H1 (cell line): ENCODE measurements around the gene SLAMF1.
A peak's percentile ranks its signal among the peaks of the same experiment; 100 is the strongest.
"Not testable (repeated sequence)": the region's sequence is repeated elsewhere in the genome, so short reads cannot be mapped to it uniquely, and the experiment has no call there.

Source experiments
- CBX8 ChIP-seq: fragments of 300-800, 300-1000 bp; sonication (generic); IDR thresholded peaks from 2 replicates; pipeline ENCODE4 v1.7.1; 2016; ENCODE audit warnings: low read depth, low read length, borderline replicate concordance
- CREB1 ChIP-seq: IDR thresholded peaks from 2 replicates; pipeline ENCODE4 v1.6.1; 2012; ENCODE audit warnings: inconsistent platforms
- GTF2F1 ChIP-seq: IDR thresholded peaks from 2 replicates; pipeline ENCODE4 v1.6.1; 2012; ENCODE audit warnings: low read depth, low read length, improper control_type of control experiment, borderline replicate concordance
- JUN ChIP-seq: IDR thresholded peaks from 2 replicates; pipeline ENCODE4 v1.6.1; 2011; ENCODE audit warnings: low read depth, mild to moderate bottlenecking, improper control_type of control experiment, low read length
- POLR2A ChIP-seq, 2 experiments: IDR thresholded peaks; 1 replicate in 1 of 2; 2 replicates in 1 of 2; pipeline ENCODE4 v1.6.1; 2011; ENCODE audit warnings: low read depth in 2 of 2, low read length in 2 of 2, mild to moderate bottlenecking in 2 of 2; ENCODE audit errors: control extremely low read depth in 1 of 2
- POLR2AphosphoS5 ChIP-seq: IDR thresholded peaks from 2 replicates; pipeline ENCODE4 v1.6.1; 2011; ENCODE audit warnings: low read depth, low read length
- RNF2 ChIP-seq: fragments of 200-900, 300-1000 bp; sonication (generic); IDR thresholded peaks from 2 replicates; pipeline ENCODE4 v1.7.1; 2016; ENCODE audit warnings: borderline replicate concordance, low read depth, mild to moderate bottlenecking, antibody characterized with exemption, low read length; ENCODE audit not compliant: poor library complexity, severe bottlenecking; ENCODE audit errors: missing control alignments
- SRF ChIP-seq: IDR thresholded peaks from 2 replicates; pipeline ENCODE4 v1.6.1; 2011; ENCODE audit warnings: mild to moderate bottlenecking, low read depth, low read length, moderate library complexity
- TCF12 ChIP-seq: IDR thresholded peaks from 2 replicates; pipeline ENCODE4 v1.6.1; 2011; ENCODE audit warnings: low read depth, mild to moderate bottlenecking, low read length
- TF ChIP-seq, protein P1 (sequence below), 3 experiments: IDR thresholded peaks; 1 replicate in 2 of 3; 2 replicates in 1 of 3; pipeline versions ENCODE4 v1.5.1 to v1.6.1; 2011; ENCODE audit warnings: low read length in 3 of 3, mild to moderate bottlenecking in 3 of 3, inconsistent platforms in 2 of 3, low read depth in 1 of 3, moderate library complexity in 1 of 3; ENCODE audit not compliant: insufficient read depth in 1 of 3; ENCODE audit errors: control extremely low read depth in 1 of 3
- TF ChIP-seq, protein P2 (sequence below): IDR thresholded peaks from 2 replicates; pipeline ENCODE4 v1.6.1; 2012; ENCODE audit warnings: inconsistent platforms

DNA sequence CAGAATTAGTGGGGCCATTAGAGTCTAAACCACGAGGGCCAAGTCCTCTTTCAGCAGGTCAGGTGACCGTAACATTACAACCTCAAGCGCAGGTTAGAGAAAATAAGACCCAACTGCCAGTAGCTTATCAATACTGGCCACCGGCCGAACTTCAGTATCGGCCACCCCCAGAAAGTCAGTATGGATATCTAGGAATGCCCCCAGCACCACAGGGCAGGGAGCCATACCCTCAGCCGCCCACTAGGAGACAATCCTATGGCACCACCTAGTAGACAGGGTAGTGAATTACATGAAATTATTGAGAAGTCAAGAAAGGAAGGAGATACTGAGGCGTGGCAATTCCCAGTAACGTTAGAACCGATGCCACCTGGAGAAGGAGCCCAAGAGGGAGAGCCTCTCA is 45.5 kb upstream of the SLAMF1 start:
- TF ChIP-seq, protein P1, sequence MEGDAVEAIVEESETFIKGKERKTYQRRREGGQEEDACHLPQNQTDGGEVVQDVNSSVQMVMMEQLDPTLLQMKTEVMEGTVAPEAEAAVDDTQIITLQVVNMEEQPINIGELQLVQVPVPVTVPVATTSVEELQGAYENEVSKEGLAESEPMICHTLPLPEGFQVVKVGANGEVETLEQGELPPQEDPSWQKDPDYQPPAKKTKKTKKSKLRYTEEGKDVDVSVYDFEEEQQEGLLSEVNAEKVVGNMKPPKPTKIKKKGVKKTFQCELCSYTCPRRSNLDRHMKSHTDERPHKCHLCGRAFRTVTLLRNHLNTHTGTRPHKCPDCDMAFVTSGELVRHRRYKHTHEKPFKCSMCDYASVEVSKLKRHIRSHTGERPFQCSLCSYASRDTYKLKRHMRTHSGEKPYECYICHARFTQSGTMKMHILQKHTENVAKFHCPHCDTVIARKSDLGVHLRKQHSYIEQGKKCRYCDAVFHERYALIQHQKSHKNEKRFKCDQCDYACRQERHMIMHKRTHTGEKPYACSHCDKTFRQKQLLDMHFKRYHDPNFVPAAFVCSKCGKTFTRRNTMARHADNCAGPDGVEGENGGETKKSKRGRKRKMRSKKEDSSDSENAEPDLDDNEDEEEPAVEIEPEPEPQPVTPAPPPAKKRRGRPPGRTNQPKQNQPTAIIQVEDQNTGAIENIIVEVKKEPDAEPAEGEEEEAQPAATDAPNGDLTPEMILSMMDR (IDR thresholded peaks at IDR 0.05; ENCODE audit: control extremely low read depth in 1 of 3, insufficient read depth in 1 of 3, low read depth in 1 of 3, low read length in 3 of 3) = peak; percentile 32 to 79 (median 46)
- not testable (repeated sequence) for TF ChIP-seq CBX8; SRF; POLR2AphosphoS5; CREB1; TCF12; POLR2A (IDR thresholded peaks at IDR 0.05; ENCODE audit: control extremely low read depth in 1 of 2, low read depth in 2 of 2, low read length in 2 of 2); GTF2F1; JUN; RNF2
- TF ChIP-seq, protein P2, sequence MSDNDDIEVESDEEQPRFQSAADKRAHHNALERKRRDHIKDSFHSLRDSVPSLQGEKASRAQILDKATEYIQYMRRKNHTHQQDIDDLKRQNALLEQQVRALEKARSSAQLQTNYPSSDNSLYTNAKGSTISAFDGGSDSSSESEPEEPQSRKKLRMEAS = not testable (repeated sequence)
